Stimulated activated CD8-positive, alpha-beta memory T cell treated with anti-CD3 and anti-CD28 coated beads, Interleukin-12 subunit alpha, Interleukin-12 subunit beta, amount 100 ng/mL, for 24 hours (primary cell): Measurements from ENCODE around the gene SWAP70.
"Not testable (repeated sequence)": the region's sequence is repeated elsewhere in the genome, so short reads cannot be mapped to it uniquely, and the experiment has no call there.

Experiments
- DNase-seq: peaks from one replicate; pipeline ENCODE4 v3.0.0-alpha.2; 2020; ENCODE audit errors: extremely low read depth

SWAP70 gene

DNA sequence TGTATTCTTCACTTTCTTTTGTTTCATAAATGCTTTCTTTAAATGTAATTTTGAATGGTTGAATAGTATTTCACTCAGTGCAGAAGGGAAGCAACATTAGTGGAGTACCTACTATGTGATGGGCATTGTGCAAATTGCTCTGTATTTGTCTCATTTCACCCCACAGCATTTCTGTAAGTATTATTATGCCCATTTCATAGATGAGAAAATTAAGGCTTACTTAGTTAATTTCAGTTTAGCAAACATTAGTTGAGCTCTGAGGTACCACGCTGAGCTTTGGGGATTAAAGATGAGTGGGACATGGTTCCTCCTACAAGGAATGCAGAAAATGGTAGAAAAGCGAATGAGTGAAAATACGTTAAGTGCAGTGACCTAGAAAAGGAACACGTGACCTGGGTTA is 58.1 kb downstream of the SWAP70 start:
- DNase-seq: no peak

DNA sequence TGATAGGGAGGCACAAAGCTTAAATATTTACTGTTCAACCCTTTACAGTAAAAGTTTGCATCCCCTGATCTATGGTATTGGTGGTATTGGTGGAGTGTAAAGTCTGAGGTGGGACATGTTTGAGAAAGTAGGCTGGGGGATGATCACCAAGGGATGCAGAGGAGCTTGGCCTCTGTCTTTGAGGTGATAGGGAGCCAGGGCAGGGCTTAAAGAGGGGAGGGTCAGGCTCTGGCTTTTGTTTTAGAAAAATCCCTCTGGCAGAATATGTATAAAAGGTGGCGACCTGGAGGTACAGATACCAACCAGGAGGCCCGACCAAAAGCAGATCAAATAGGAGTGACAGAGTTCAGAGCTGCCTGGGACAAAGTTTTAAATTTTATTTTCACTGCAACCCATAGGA is 59.0 kb downstream of the SWAP70 start:
- DNase-seq: no peak

DNA sequence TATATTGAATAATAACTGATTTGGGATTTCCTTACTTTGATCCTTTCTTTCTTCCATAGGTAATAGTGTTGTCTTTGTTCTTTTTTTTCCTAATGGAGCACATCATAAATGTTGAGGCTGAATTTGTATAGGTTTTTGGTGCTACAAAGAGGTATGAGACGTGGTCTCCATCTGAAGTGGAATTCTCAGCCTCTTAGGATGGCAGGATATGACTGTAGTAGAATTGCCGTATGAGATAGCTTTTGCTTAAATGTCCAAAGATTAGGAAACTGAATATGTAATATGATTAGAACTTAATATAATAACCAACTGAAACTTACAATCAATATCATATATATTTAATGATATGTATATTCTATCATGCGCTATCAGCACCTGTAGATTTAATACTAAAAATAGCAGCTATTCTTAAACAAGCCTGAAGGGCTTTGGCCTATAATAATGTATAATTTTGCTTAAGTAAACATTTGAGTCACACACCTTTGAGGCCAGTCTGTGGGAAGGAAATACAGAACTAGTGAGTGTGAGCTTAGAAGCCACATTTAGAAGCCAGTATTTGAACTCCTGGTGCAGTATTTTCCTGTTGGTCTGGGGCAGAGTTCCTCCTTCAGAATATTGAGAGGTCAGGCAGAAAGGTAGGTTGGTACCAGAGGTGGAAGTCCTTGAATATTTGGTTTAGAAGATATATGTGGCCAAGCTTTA is 62.6 kb downstream of the SWAP70 start:
- DNase-seq: no peak

DNA sequence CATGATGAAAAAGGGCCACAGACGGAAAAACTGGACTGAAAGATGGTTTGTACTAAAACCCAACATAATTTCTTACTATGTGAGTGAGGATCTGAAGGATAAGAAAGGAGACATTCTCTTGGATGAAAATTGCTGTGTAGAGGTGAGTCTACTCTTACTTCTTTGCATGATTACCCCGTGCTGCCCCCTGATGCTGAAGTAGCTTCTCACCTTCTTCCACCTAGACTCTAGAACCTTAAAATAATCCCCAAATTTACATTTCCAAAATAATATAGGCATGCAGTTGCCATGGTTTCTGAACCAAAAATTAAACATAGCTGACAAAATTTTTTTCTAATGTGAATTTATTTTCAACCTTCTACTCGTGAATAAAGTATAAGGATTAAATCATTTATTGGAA is 64.2 kb downstream of the SWAP70 start:
- no peak for DNase-seq

DNA sequence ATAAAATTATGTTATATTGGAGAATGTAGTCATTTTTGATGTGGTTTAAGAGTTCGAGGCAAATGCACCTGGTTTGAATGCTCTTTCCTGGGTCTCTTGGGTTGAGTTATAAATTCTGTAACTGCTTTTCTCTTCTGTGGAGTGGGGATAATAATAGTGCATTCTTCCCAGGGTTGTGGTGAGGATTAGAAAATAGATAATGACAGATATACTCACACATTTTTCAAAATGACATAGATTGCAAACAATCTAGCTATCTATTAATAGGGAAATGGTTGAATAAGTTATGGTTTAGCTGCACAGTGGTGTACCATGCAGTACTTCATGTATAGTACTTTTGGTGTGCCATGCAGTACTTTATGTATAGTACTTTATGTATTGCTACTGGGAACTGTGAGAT is 67.4 kb downstream of the SWAP70 start:
- DNase-seq: no peak

DNA sequence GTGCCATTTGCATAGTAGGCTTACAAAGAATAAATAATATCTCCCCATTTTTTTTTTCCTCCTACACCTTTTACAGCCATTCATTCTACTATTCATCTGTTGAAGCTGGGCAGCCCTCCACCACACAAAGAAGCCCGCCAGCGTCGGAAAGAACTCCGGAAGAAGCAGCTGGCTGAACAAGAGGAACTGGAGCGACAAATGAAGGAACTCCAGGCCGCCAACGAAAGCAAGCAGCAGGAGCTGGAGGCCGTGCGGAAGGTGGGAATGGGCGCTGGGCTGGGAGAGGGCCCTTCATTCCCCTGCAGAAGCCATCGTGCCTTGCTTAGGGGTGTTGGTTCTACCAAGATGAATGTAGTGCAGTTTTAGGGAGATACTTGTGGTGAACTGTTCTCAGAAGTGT is 68.6 kb downstream of the SWAP70 start:
- no peak for DNase-seq

DNA sequence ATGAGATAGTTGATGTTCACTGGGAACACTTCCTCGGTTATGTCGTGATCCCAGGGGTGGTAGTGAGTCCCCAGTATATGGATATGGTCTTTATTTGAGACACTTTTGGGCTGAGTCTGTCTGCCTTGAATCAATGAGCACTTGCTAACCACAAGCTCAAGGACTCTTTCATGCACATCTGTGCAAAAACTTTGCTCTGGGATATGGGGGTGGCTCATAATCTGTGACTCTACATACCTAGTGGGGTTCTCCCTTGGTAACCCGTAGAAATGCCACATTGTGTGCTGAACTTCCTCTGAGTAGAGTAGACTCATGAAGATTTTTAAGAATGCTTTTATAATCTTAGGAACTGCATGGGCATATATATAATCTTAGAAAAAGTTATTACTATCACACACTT is 69.3 kb downstream of the SWAP70 start:
- DNase-seq: no peak

DNA sequence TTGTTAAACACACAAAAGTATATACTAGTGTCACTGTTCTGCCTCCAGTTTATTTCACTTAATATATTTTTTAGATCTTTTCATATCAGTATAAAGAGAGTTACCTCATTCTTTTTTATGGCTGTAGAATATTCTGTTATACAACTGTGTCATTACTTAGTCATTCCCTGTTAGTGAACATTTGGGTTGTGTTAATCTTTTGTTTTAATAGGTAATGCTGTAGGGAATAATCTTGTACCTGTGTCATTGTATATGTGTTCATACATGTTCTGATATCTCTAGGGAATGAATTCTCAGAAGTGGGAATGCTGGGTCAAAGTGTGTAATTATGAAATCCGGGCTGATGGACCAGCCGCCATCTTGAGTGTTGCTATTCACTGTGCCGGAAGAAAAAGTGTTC is 71.4 kb downstream of the SWAP70 start:
- DNase-seq: no peak

DNA sequence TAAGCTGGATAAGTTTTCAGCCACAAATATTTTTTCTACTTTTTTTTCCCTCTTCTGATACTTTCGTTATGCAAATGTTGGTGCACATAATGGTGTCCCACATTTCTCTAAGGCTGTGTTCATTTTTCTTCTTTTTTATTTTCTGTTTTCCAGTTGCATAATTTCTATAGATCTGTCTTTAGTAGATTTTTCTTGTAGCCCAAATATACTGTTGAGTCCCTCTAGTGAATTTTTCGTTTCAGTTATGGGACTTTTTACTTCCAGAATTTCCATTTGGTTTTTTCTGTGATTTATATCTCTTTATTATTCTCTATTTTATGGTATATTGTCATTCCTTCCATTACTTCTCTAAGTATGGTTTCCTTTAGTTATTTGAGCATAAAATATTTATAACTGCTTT is 72.0 kb downstream of the SWAP70 start:
- DNase-seq: no peak

DNA sequence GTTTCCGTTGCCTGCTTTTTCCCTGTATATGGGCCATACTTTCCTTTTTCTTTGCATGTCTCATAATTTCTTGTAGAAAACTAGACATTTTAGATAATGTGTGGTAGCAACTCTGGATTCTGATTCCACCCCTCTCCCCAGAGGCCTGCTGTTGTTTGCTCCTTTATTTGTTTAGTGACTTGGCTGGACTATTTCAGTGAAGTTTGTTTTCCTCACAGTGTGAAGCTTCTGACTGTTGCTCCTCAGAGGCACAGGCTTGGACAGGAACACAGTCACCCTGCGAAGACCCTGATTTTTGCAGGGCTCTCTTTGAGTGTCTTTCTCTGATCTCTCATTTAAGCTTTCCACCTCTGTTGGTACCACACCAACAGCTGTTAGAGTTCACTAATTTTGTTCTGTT is 72.5 kb downstream of the SWAP70 start:
- DNase-seq: no peak

DNA sequence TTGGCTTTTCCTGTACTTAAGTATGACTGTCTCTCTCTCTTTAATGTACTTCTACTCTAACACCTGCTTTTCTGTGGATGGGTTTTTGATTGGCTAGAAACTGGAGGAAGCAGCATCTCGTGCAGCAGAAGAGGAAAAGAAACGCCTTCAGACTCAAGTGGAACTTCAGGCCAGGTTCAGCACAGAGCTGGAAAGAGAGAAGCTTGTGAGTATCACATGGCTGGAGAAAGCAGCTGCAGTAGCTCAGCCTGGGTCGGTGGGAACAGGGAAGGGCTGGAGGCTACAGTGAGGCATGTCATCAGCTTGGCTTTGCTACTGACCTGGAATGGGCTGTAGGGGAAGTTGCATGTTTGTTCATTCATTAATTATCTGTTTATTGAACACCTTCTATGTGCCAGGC is 74.2 kb downstream of the SWAP70 start:
- no peak for DNase-seq

DNA sequence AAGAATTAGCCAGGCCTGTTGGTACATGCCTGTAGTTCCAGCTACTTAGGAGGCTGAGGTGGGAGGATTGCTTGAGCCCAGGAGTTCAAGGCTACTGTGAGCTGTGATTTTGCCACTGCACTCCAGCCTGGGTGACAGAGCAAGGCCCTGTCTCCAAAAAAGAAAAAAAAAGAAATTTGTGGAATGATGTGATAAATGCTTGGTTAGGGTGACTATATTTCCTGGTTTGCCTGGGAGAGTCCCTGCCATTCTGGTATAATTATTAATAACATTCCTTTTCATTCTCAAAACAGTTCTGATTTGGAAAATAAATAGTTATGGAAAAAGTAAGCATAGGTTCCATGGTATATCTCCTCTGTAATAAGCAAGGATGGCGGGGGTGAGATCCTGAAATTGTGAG is 74.8 kb downstream of the SWAP70 start:
- no peak for DNase-seq

DNA sequence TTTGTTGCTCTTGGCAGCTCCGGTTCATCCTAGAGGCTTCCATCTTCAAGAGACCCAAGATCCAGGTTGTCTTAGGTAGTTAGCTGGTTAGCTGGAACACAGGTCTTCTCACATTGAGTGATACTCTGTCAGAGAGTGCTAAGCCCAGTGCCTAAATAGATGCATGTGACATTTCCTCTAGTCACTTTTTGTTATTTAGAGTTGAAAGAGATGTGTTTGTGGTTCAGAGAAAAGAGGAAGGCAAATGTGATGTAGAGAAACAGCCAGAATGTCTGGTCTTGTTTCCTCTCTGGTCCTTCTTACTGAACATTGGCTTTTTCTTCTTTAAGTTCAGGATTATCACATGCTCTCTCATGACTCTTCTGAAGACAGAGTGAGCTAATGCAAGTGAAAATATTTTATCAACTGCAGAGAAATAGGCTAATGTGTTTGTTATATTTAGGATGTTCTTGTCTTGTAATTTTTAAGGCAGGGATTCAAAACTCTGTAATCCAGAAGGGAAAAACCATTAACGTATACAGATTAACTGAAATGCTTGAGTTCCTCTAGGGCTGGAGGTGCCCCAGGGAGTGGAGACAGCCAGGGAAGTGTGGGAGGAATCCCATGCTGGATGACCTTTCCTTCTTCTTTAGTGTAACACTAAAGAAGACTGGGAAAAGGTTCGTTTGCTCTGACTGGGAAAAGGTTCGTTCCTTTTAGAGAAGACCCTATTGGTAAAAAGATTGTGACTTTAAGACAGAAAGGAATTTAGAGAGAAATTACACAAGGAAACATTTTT is 75.4 kb downstream of the SWAP70 start:
- DNase-seq: no peak

DNA sequence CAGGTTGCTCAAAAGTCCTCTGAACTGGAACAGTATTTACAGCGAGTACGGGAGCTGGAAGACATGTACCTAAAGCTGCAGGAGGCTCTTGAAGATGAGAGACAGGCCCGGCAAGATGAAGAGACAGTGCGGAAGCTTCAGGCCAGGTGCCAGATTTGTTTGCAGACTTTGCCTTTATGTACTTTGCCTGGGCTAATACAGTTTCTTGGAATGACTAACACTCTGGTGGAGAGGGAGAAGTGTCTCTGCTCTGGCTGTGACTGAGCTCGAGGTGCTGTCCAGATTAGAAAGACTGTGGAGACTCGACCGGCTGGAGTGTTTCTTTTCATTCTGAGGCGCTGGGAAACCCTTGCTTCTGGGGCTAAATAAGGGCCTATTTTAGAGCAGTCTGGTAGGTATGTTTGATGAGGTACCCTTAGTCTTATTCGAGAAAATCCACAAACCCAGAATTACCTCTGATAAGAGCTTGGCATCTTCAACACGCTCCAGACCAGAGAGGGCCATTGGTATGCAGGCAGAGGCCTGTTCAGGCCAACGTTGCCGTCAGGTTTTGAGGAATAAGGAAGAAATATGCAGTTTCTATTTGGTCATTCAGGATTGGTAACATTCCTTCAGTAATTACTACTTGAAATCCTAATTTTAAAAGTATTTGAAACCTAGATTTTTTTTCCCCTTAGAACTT is 76.5 kb downstream of the SWAP70 start:
- no peak for DNase-seq

DNA sequence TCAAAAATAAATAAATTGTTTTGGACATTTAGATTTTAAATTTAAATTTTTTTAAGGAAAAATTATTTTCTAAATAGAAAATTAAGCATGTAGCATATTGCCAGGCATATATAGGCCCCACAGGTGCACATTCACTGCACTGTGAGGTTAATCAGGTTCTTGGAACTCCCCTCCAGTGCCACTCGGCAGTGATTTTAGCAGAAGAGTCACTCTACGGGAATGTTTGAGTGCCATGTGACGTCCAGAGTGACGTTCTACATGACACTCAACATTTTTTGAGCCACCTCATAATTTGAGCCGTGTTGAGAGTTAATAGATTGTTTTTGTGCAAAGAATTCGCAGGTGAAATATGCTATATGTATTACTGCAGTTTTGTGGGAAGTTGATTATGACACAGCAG is 77.4 kb downstream of the SWAP70 start:
- DNase-seq: no peak

DNA sequence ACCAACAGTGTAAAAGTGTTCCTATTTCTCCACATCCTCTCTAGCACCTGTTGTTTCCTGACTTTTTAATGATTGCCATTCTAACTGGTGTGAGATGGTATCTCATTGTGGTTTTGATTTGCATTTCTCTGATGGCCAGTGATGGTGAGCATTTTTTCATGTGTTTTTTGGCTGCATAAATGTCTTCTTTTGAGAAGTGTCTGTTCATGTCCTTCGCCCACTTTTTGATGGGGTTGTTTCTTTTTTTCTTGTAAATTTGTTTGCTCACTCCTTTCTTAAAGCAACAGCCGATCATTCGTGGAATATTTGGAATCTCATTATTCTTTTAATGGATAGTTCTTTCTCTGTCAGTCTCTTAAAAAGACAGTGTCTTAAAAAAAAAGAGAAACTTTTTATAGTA is 79.6 kb downstream of the SWAP70 start:
- DNase-seq: not testable (repeated sequence)

DNA sequence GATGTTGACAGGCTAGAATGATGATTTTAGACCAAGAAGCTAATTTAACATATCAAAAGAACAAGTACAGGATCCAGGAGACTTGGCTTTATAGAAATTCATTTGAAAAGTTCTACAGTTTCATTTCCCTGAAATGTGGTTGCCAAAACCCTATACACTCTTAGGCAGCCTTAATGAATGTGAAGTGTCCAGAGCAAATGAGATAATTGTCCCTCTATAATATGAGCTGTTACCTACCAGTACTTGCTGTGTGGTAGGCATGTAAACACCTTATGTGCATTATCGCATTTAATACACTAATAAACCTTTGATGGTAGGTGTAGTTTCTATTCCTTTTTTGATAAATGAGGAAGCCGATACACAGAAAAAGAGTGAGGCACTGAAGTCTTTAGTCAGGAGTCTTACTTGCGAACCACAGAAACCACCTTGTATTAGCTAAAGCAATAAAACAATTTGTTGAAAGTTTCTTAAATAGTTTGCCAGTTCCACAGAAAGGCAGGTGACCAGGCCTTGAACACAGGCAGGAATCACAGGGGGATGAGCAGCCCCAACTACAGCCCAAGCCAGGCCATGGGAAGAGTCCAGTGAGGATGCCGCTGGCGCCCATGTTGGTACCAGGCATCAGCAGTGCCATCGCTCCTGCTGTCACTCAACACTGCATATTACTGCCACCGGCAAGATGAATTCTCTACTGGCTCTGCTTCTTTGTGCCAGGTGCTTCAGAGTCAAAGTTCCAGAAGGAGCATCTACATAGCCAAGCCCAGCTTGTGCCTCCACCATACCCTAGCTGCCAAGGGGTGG is 81.7 kb downstream of the SWAP70 start:
- no peak for DNase-seq

DNA sequence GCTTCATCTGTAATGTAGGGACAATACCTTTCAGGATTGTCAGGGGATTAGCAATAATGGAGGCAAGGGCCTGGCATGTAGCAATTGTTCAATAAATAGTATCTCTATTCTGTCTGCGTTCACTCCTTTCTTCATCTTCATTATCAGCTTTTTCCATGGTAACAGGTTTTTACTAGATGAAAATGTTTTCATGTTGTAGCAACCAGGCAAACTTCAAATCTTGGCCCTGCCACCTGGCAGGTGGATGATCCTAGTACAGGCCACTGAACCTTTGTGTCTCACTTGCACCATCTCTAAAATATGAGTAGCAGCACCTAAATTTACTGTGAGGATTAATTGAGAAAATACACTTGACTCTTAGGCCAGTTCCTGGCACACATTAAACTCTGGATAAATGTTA is 83.4 kb downstream of the SWAP70 start:
- DNase-seq: no peak

DNA sequence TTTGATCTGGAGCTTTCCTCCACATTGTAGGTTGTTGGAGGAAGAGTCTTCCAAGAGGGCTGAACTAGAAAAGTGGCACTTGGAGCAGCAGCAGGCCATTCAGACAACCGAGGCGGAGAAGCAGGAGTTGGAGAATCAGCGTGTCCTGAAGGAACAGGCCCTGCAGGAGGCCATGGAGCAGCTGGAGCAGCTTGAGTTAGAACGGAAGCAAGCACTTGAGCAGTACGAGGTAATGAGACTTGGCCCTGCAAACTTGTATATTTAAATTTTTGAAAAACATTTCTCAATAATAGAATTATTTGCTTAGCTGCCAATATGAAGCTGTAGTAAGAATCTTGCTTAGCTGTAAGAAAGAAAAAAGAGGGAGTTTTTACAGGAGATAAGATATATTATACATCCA is 84.0 kb downstream of the SWAP70 start:
- DNase-seq: no peak

DNA sequence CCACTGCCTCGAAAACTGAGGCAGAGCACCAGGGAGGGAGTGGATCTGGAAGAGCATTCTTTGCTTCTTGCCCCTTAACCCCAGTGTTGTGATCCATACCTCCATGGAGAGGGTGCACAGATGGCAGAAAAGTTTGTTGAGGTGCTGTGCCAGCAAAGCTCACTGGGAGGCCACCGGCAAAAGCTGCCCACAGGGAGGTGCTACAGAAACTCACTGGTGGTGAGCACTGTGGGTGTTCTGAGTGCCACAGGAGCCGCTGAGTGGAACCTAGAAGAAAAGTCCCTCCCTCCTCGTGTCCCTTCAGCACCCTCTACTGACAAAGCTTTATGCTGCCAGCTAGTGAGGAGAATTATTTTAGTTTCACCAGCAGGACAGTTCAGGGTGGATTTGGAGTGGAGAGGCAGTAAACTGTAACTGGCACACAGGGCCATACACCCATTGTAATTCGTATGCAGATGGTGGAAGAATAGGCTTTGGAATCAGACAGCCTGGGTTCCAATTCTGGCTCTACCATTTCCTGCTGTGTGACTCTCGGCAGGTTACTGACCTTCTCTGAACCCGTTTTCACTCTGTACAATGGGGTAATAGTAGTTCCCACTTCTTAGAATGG is 84.6 kb downstream of the SWAP70 start:
- peak; percentile 27 for DNase-seq

DNA sequence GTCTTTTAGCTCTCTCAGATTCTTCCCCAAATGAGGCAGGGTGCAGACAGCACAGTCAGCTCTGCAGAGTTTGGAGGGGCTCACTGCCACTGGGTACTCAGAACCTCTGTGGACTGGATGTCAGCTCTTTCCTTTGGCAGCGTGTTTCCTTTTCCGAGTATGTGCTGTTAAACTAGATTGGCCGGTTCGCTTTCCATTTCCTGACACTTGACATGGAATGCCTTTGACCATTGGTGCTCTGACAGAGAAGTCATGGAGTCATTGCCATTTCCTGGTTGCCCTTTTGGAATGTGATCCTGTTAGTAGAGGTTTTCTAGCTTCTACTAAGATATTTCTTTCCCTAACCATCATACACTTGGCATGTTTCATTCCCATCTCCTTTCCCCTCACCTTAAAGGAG is 86.7 kb downstream of the SWAP70 start:
- no peak for DNase-seq

DNA sequence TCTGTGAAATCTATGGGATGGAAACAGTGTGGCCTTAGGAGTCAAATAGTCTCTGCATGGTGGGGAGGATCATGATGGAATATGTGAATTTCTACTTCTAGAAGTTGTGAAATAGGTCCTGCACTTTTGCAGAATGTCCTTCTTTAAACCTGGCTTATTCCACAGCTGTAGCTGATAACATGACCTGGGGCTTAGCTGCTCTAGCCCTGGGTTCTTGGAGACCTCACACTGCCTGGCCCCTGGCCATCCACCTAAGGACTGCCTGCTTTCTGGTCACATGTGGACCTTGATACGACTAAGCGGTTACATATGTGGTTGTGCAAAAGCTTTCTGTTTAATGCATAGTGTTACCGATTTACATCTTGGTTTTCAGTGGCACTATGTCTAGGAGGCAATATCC is 88.2 kb downstream of the SWAP70 start:
- DNase-seq: no peak
